Caco-2 (cell line): ENCODE results near the gene FEM1C. TPM values are rescaled to one million over a fixed set of nuclear protein-coding genes. Genes with fewer than 3 reads are reported as not detected.
A peak's percentile ranks its signal among the peaks of the same experiment; 100 is the strongest.

Experiments used
- Bru-seq: library from RNA; stranded (reverse); fragments of 400-500 nt; gene quantifications from one replicate; lab custom pipeline; 2021; lab: Mats Ljungman, UMichigan
- BruChase-seq, 2 experiments: library from RNA; stranded (reverse); fragments of 400-500 nt; gene quantifications; one replicate each; lab custom pipeline; 2021; lab: Mats Ljungman, UMichigan
- BruUV-seq: library from RNA; stranded (reverse); fragments of 400-500 nt; replicated peaks from 2 replicates; lab custom pipeline; 2021; lab: Mats Ljungman, UMichigan
- CTCF ChIA-PET: fragments of 300-600 bp; sonication (Branson Sonifier 250); formaldehyde crosslinking; loops from one replicate; lab custom pipeline; 2022; ENCODE audit warnings: antibody characterized with exemption; lab: Charles Lee
- POLR2A ChIA-PET: fragments of 300-600 bp; sonication (Branson Sonifier 250); formaldehyde crosslinking; loops from one replicate; lab custom pipeline; 2022; ENCODE audit warnings: antibody characterized with exemption; lab: Charles Lee
- DNase-seq, 2 experiments: peaks; one replicate each; pipeline versions ENCODE4 v3.0.0 to v3.0.0-alpha.2; 2020 to 2022
- H3K27me3 ChIP-seq: replicated peaks from 2 replicates; pipeline ENCODE4 v1.6.0; 2011; ENCODE audit warnings: low read length; ENCODE audit not compliant: control insufficient read depth, insufficient read depth
- H3K36me3 ChIP-seq: 2 replicates; pipeline ENCODE4 v1.5.1; 2011; ENCODE audit warnings: low read length; ENCODE audit not compliant: control insufficient read depth, insufficient read depth
- H3K4me1 ChIP-seq: fragments of 250-450 bp; sonication (Bioruptor Pico); 2 replicates; pipeline ENCODE4 v1.5.1; 2020; ENCODE audit warnings: mild to moderate bottlenecking
- H3K4me3 ChIP-seq: 2 replicates; pipeline ENCODE4 v1.5.1; 2011; ENCODE audit warnings: low read depth, mild to moderate bottlenecking, control low read depth, low read length
- H3K9me3 ChIP-seq: fragments of 250-450 bp; sonication (Bioruptor Pico); 2 replicates; pipeline ENCODE4 v1.5.1; 2020; ENCODE audit warnings: mild to moderate bottlenecking, moderate library complexity
- H3K27ac Mint-ChIP-seq: one replicate; pipeline ENCODE4 v1.8.0; 2022; ENCODE audit warnings: mixed read lengths; ENCODE audit not compliant: unreplicated experiment
- H3K27me3 Mint-ChIP-seq: one replicate; pipeline ENCODE4 v1.8.0; 2022; ENCODE audit warnings: mixed read lengths; ENCODE audit not compliant: insufficient read depth, unreplicated experiment
- H3K36me3 Mint-ChIP-seq: one replicate; pipeline ENCODE4 v1.8.0; 2022; ENCODE audit warnings: mild to moderate bottlenecking, mixed read lengths; ENCODE audit not compliant: insufficient read depth, unreplicated experiment
- H3K4me1 Mint-ChIP-seq: one replicate; pipeline ENCODE4 v1.8.0; 2022; ENCODE audit warnings: low read depth, mixed read lengths; ENCODE audit not compliant: unreplicated experiment
- H3K4me3 Mint-ChIP-seq: one replicate; pipeline ENCODE4 v1.8.0; 2022; ENCODE audit warnings: mild to moderate bottlenecking, moderate library complexity, mixed read lengths; ENCODE audit not compliant: unreplicated experiment
- H3K9me3 Mint-ChIP-seq: one replicate; pipeline ENCODE4 v1.8.0; 2022; ENCODE audit warnings: mixed read lengths; ENCODE audit not compliant: unreplicated experiment
- CTCF ChIP-seq, 2 experiments: fragments of 200-600 bp in 1 of 2; IDR thresholded peaks; 1 replicate in 1 of 2; 2 replicates in 1 of 2; pipeline versions ENCODE4 v1.5.1 to v1.8.0; 2011 to 2022; ENCODE audit warnings: antibody characterized with exemption in 1 of 2, control low read depth in 1 of 2, inconsistent platforms in 1 of 2, low read depth in 1 of 2, low read length in 1 of 2, mild to moderate bottlenecking in 1 of 2, moderate library complexity in 1 of 2; ENCODE audit not compliant: insufficient read depth in 1 of 2, severe bottlenecking in 1 of 2, unreplicated experiment in 1 of 2
- intact Hi-C: fragments of 100-400 bp; cut with micrococcal nuclease; formaldehyde crosslinking; loops from one replicate; pipeline ENCODE4 v1.10.0; 2022; ENCODE audit not compliant: unreplicated experiment
- long read RNA-seq: library from polyadenylated mRNA; stranded (forward); transcript quantifications from one replicate; pipeline ENCODE4 v2.0.0, GENCODE V29; 2022
- total RNA-seq: library from RNA; stranded (reverse); gene quantifications from 2 replicates; pipeline ENCODE4 v1.2.3, GENCODE V29; 2022

The FEM1C gene
- total RNA-seq (11.1 and 11.8 TPM in 2 replicates), Bru-seq, nascent RNA (percentile 93 among the genes with signal in this experiment), BruChase-seq, experiment 1, labeled RNA remaining after a 2-hour chase (percentile 92 among the genes with signal in this experiment), BruChase-seq, experiment 2, labeled RNA remaining after a 6-hour chase (percentile 70 among the genes with signal in this experiment)
- long read RNA-seq, full-length matches to known transcripts = 10 of 13 reads
- long read RNA-seq, partial matches to known transcripts = 2 of 13 reads
- long read RNA-seq, other reads (novel, unspliced or antisense) = 1 of 13 reads

DNA sequence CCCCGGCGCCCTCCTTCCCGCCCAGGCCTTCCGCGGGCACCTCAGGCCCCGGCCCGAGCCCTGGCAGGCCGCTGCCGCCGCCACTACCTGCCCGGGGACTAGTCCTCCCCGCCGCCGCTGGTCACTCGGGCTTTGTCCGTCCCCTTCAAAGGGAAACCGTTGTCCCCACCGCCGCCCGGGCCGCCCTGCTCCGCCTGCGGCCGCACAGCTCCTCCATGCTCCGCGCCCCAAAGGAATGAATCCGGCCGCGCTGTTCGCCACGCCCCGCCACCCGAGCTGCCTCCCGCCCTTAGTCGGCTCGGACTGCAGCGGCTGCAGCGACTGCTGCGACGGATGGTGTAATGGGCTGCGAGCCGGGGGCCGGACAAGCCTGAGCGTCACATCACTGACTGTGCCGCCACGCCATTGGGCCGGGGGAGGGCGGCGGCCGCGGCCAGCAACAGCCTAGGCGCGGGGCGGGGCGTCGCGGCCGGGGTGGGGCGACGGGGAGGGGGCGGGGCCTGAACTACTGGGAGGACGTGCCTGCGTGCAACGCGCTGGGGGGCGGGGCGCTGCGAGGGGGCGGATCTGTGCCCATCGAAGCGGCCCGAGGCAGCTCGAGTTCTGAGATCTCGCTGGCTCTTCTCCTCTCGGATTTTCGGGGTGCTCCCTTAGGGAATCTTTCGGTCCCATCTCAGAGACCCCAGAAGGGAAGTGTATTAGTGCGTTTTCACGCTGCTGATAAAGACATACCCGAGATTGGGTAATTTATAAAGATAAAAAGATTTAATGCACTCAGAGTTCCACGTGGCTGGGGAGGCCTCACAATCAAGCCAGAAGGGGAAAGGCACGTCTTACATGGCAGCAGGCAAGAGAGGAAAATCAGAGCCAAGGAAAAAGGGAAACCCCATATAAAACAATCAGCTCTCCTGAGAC lies at the start of gene FEM1C:
FEM1C (minus strand) TSS at position 340 of the 915 bp plus-strand sequence. CDS start 1,282 bp downstream, outside the sequence.
- CTCF ChIA-PET = interaction anchor here (0.7 to 1.8 kb wide), 4 partner anchors 23 to 235 kb away, joined by 3 to 14 read pairs (median 10); no protein-coding TSS in a partner anchor
- no peaks in the 10 kb centered on the region for H3K27me3 Mint-ChIP-seq
- peak; percentile 97 for DNase-seq

GRCh38 chr5:115589043-115589442 lies 44.5 kb upstream of the FEM1C start:
- Mint-ChIP-seq H3K9me3 (no peaks in the 10 kb centered on the region), H3K4me1 (no peaks in the 10 kb centered on the region), H3K27ac (no peak overlapping the region), H3K36me3 (no peaks in the 10 kb centered on the region), H3K27me3 (no peaks in the 10 kb centered on the region), H3K4me3 (no peak overlapping the region)
- H3K27me3 ChIP-seq = no peaks in the 10 kb centered on the region
- POLR2A ChIA-PET = no interaction called here
- no TSS peak for BruUV-seq
- H3K4me3 ChIP-seq = no peak overlapping the region
- CTCF ChIA-PET = no interaction called here
- no peaks in the 10 kb centered on the region for H3K4me1 ChIP-seq
- H3K36me3 ChIP-seq = no peaks in the 10 kb centered on the region
- H3K9me3 ChIP-seq = no peaks in the 10 kb centered on the region
- no peak for DNase-seq
- TF ChIP-seq CTCF (IDR thresholded peaks at IDR 0.05; ENCODE audit: insufficient read depth in 1 of 2, low read depth in 1 of 2, low read length in 1 of 2, severe bottlenecking in 1 of 2, unreplicated experiment in 1 of 2) = no peak
- intact Hi-C loops = no loop called here

More for the DNA sequence above, at the start of gene FEM1C:
- H3K4me3 ChIP-seq = peak within 1 kb of the TSS; percentile 96
- H3K4me1 ChIP-seq = peaks cover 24% of the 10 kb centered on the region
- H3K9me3 ChIP-seq = peaks cover 10% of the 10 kb centered on the region
- TF ChIP-seq CTCF (IDR thresholded peaks at IDR 0.05; ENCODE audit: insufficient read depth in 1 of 2, low read depth in 1 of 2, low read length in 1 of 2, severe bottlenecking in 1 of 2, unreplicated experiment in 1 of 2) = no peak
- peak within 1 kb of the TSS; percentile 93 for H3K27ac Mint-ChIP-seq
- peaks cover 7% of the 10 kb centered on the region for H3K4me1 Mint-ChIP-seq
- TSS peak; percentile 63 for BruUV-seq
- H3K36me3 ChIP-seq = no peaks in the 10 kb centered on the region
- POLR2A ChIA-PET = interaction anchor here (0.5 to 0.9 kb wide), 4 partner anchors 13 to 297 kb away, joined by 3 to 5 read pairs (median 4); no protein-coding TSS in a partner anchor
- H3K27me3 ChIP-seq = no peaks in the 10 kb centered on the region
- peak within 1 kb of the TSS; percentile 80 for H3K4me3 Mint-ChIP-seq
- H3K9me3 Mint-ChIP-seq = no peaks in the 10 kb centered on the region
- intact Hi-C loops = loop anchor here (5.0 kb wide), 3 partner anchors 127 to 298 kb away; partner anchors contain the start of genes AP3S1, ATG12 and PGGT1B
- H3K36me3 Mint-ChIP-seq = peaks cover 59% of the 10 kb centered on the region

DNA sequence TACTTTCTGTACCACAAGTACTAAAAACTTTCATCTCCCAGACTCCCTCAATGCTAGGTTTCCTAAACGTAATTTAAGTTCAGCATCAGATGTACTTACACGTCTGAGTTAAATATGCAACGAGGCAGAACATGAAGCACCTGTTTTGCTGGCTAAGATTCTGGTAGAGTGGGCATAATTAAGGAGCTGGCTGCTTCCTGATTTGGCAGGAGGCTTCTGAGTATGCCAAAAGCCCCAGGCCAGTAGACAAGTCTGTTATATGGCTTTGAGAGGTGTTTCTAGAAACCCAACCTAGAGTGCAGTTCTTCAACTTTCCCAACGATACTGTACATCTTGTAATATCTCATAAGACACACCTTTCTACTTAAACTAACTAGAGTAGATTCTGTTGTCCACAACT lies 44.1 kb upstream of the FEM1C start:
- H3K36me3 ChIP-seq = no peaks in the 10 kb centered on the region
- no peak for TF ChIP-seq CTCF (IDR thresholded peaks at IDR 0.05; ENCODE audit: insufficient read depth in 1 of 2, low read depth in 1 of 2, low read length in 1 of 2, severe bottlenecking in 1 of 2, unreplicated experiment in 1 of 2)
- CTCF ChIA-PET = no interaction called here
- H3K27me3 Mint-ChIP-seq = no peaks in the 10 kb centered on the region
- H3K4me3 ChIP-seq = no peak overlapping the region
- no peaks in the 10 kb centered on the region for H3K9me3 Mint-ChIP-seq
- no peaks in the 10 kb centered on the region for H3K4me1 Mint-ChIP-seq
- H3K27ac Mint-ChIP-seq = no peak overlapping the region
- no TSS peak for BruUV-seq
- no peak overlapping the region for H3K4me3 Mint-ChIP-seq
- no peaks in the 10 kb centered on the region for H3K9me3 ChIP-seq
- POLR2A ChIA-PET = no interaction called here
- no peak for DNase-seq
- no peaks in the 10 kb centered on the region for H3K4me1 ChIP-seq
- intact Hi-C loops = no loop called here
- no peaks in the 10 kb centered on the region for H3K36me3 Mint-ChIP-seq
- no peaks in the 10 kb centered on the region for H3K27me3 ChIP-seq
